Smooth muscle cell (in vitro differentiated cells): ENCODE measurements around the gene TBC1D20. TPM values are rescaled to one million over a fixed set of nuclear protein-coding genes. Genes with fewer than 3 reads are reported as not detected.
A peak's percentile ranks its signal among the peaks of the same experiment; 100 is the strongest.

ENCODE experiments used
- DNase-seq: peaks from one replicate; lab custom pipeline; 2025; ENCODE audit not compliant: unreplicated experiment; lab: John Stamatoyannopoulos, UW
- H2AFZ ChIP-seq: fragments of 200-600 bp; sonication (generic); 2 replicates; pipeline ENCODE4 v1.6.0; 2016; ENCODE audit warnings: antibody characterized with exemption, low read depth, mild to moderate bottlenecking
- H3F3A ChIP-seq: fragments of 200-600 bp; sonication (generic); 2 replicates; pipeline ENCODE4 v1.6.0; 2017; ENCODE audit warnings: antibody characterized with exemption, low read depth
- H3K27ac ChIP-seq: fragments of 200-600 bp; sonication (generic); 2 replicates; pipeline ENCODE4 v1.5.1; 2016; ENCODE audit warnings: low read depth, mild to moderate bottlenecking
- H3K27me3 ChIP-seq: fragments of 200-600 bp; sonication (generic); 2 replicates; pipeline ENCODE4 v1.6.1; 2016; ENCODE audit warnings: low read depth, mild to moderate bottlenecking
- H3K36me3 ChIP-seq: fragments of 200-600 bp; sonication (generic); 2 replicates; pipeline ENCODE4 v1.5.1; 2016; ENCODE audit warnings: low read depth
- H3K4me1 ChIP-seq: fragments of 200-600 bp; sonication (generic); 2 replicates; pipeline ENCODE4 v1.5.1; 2016; ENCODE audit warnings: low read depth
- H3K4me2 ChIP-seq: fragments of 200-600 bp; sonication (generic); 2 replicates; pipeline ENCODE4 v1.6.0; 2016; ENCODE audit warnings: mild to moderate bottlenecking
- H3K4me3 ChIP-seq: fragments of 200-600 bp; sonication (generic); 2 replicates; pipeline ENCODE4 v1.5.1; 2016; ENCODE audit warnings: mild to moderate bottlenecking
- H3K79me2 ChIP-seq: fragments of 200-600 bp; sonication (generic); 2 replicates; pipeline ENCODE4 v1.6.0; 2016; ENCODE audit warnings: low read depth, mild to moderate bottlenecking
- H3K9ac ChIP-seq: fragments of 200-600 bp; sonication (generic); 2 replicates; pipeline ENCODE4 v1.6.0; 2016; ENCODE audit warnings: low read depth
- H3K9me3 ChIP-seq: fragments of 200-600 bp; sonication (generic); replicated peaks from 2 replicates; pipeline ENCODE4 v1.5.1; 2016; ENCODE audit warnings: low read depth
- H4K20me1 ChIP-seq: fragments of 200-600 bp; sonication (generic); 2 replicates; pipeline ENCODE4 v1.6.0; 2016; ENCODE audit warnings: low read depth
- WGBS: methylation state at CpG from one replicate; pipeline ENCODE4 v1.1.7; 2016; ENCODE audit warnings: low lambda C conversion rate; 5-methylcytosine and 5-hydroxymethylcytosine counted together
- polyA plus RNA-seq: library from polyadenylated mRNA; unstranded; fragments of >200 nt; fragmentation: Nextera tagmentation; extraction: Ambion mirVana; gene quantifications from 2 replicates; pipeline ENCODE4 v1.2.1, GENCODE V29; 2016
- total RNA-seq: library from RNA; depleted of rRNA; stranded (reverse); fragments of >200 nt; gene quantifications from 2 replicates; pipeline ENCODE4 v1.2.3, GENCODE V29; 2014
- TF ChIP-seq, protein P1 (sequence below): fragments of 200-600 bp; sonication (generic); IDR thresholded peaks from 2 replicates; pipeline ENCODE4 v1.5.1; 2017; ENCODE audit warnings: borderline replicate concordance, mild to moderate bottlenecking, antibody characterized with exemption; ENCODE audit not compliant: insufficient read depth, poor library complexity, severe bottlenecking

The TBC1D20 gene
- total and polyA plus RNA-seq, 2 experiments from 2014 or later, result 41.6 to 41.9 TPM

DNA sequence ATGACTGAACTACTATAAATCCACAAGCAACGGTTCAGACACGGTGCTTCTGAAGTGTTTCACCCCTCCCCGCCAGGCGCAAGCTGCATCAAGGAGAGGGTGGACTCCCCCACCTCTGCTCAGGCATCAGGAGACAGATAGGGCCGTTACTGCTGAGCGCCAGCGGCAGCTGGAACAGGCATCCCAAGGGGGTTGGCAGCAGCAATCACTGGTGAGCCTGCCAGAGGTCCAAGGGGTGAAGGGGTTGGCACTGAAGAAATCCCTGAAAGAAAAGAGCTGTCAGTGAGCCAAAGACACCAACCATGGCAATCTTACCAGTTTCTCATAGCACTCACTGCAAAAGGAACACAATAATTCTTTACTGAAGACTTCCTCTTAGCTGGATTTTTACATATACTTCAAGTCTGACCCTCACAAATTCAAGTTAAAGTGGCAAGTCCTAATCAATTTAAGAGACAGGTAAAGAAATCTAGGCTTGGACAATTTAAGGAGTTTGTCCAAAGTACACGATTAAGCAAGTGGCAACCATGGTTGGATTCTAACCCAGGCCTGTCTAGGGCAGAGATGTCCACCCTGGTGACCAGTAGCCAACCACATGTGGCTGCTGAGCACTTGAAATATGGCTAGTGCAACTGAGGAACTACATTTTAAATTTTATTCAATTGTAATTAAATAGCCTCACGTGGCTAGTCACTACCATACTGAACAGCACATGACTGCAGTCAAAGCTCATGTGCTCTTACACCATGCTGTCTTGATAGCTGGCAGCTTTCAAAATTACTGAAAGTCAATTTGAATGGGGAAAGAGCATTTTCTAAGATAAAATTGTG, 21.7 kb upstream of the TBC1D20 start:
- H3K36me3 ChIP-seq, result peaks cover 46% of the 10 kb centered on the region
- TF ChIP-seq, protein P1, sequence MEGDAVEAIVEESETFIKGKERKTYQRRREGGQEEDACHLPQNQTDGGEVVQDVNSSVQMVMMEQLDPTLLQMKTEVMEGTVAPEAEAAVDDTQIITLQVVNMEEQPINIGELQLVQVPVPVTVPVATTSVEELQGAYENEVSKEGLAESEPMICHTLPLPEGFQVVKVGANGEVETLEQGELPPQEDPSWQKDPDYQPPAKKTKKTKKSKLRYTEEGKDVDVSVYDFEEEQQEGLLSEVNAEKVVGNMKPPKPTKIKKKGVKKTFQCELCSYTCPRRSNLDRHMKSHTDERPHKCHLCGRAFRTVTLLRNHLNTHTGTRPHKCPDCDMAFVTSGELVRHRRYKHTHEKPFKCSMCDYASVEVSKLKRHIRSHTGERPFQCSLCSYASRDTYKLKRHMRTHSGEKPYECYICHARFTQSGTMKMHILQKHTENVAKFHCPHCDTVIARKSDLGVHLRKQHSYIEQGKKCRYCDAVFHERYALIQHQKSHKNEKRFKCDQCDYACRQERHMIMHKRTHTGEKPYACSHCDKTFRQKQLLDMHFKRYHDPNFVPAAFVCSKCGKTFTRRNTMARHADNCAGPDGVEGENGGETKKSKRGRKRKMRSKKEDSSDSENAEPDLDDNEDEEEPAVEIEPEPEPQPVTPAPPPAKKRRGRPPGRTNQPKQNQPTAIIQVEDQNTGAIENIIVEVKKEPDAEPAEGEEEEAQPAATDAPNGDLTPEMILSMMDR, result no peak
- 96% methylated on average over 9 of the region's 9 CpGs for WGBS

DNA sequence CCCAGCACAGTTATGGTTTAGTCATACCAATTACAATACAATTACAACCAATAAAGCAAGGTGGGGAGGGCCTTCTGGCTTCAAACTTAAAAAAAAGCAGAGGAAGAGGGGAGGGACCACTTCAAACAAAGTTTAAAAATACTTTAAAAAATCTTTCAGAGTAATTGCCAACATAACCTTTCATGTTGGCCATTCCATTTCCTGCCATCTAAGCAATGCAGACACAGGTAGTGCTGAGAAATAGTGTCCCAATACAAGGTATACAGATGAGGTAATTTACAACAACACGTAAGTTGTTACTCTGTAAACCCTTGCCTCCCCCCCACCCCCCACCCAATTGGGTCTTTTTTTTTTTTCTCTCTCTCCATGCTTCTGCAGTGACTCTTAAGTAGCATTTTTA, 18.8 kb upstream of the TBC1D20 start:
- H3K4me1 ChIP-seq, result no peaks in the 10 kb centered on the region
- H3K9ac ChIP-seq, result no peak overlapping the region
- H3F3A ChIP-seq, result peaks cover 9% of the 10 kb centered on the region
- no peak overlapping the region for H2AFZ ChIP-seq
- no peak overlapping the region for H3K4me2 ChIP-seq
- peak overlapping the region; percentile 2 for H3K27ac ChIP-seq
- no peaks in the 10 kb centered on the region for H3K9me3 ChIP-seq
- WGBS, result 92% methylated on average over 1 of the region's 1 CpG
- DNase-seq, result no peak
- peaks cover 23% of the 10 kb centered on the region for H4K20me1 ChIP-seq
- no peaks in the 10 kb centered on the region for H3K79me2 ChIP-seq
- no peak overlapping the region for H3K4me3 ChIP-seq
- no peaks in the 10 kb centered on the region for H3K27me3 ChIP-seq
- TF ChIP-seq, protein P1, result no peak
- peaks cover 27% of the 10 kb centered on the region for H3K36me3 ChIP-seq

More for the DNA sequence above, 21.7 kb upstream of the TBC1D20 start:
- Histone ChIP-seq H4K20me1 (peaks cover 15% of the 10 kb centered on the region), H3K4me2 (no peak overlapping the region), H3K4me1 (no peaks in the 10 kb centered on the region), H3K4me3 (no peak overlapping the region), H3K9me3 (no peaks in the 10 kb centered on the region), H3K9ac (no peak overlapping the region), H2AFZ (no peak overlapping the region), H3K79me2 (no peaks in the 10 kb centered on the region), H3K27me3 (no peaks in the 10 kb centered on the region), H3F3A (peaks cover 12% of the 10 kb centered on the region), H3K27ac (no peak overlapping the region)
- no peak for DNase-seq

DNA sequence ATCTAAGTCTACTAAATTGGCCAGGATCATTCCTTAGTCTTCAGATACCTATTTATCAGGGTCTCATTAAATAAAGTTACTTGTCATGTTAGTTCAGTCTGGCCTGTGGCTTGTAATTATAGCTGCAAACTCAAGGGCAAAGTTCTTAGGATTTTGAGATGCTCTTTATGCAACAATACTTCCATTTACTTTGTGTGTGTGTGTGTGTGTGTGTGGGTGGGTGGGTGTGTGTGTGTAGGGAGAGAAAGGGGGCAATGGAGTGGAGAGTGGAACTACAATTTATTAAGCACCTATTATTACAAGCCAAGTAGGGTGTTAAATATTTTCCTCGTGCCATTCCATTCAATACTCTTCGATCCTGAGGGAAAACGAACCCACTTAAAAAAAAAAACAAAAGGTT, 17.7 kb upstream of the TBC1D20 start:
- no peaks in the 10 kb centered on the region for H3K9me3 ChIP-seq
- H3K4me2 ChIP-seq, result no peak overlapping the region
- no peaks in the 10 kb centered on the region for H3K27me3 ChIP-seq
- no peak overlapping the region for H2AFZ ChIP-seq
- peaks cover 21% of the 10 kb centered on the region for H4K20me1 ChIP-seq
- no peak overlapping the region for H3K4me3 ChIP-seq
- WGBS, result 97% methylated on average over 3 of the region's 3 CpGs
- DNase-seq, result no peak
- no peak overlapping the region for H3K27ac ChIP-seq
- H3K79me2 ChIP-seq, result no peaks in the 10 kb centered on the region
- H3F3A ChIP-seq, result peaks cover 9% of the 10 kb centered on the region
- H3K4me1 ChIP-seq, result no peaks in the 10 kb centered on the region
- H3K36me3 ChIP-seq, result peaks cover 23% of the 10 kb centered on the region
- H3K9ac ChIP-seq, result no peak overlapping the region
- TF ChIP-seq, protein P1, result no peak

DNA sequence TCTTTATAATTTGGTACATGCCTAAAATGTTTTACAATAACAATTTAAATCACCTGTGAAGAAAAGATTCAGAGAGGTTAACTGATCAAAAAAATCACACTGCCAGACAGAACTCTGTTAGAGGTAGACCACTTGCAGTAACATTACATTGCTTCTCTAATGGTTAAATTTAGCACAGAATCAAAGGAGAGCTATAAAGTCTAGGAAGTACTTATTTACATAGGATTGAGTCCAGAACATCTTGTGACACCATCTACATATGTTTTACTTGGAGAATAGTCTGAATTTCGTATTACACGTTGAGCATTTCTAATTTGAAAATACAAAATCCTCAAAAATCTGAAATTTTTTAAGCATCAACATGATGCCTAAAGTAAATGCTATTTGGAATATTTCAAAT, 17.2 kb upstream of the TBC1D20 start:
- Histone ChIP-seq H3F3A (peaks cover 9% of the 10 kb centered on the region), H3K9ac (no peak overlapping the region), H3K36me3 (peaks cover 21% of the 10 kb centered on the region), H3K27ac (no peak overlapping the region), H3K9me3 (no peaks in the 10 kb centered on the region), H4K20me1 (peaks cover 18% of the 10 kb centered on the region), H3K27me3 (no peaks in the 10 kb centered on the region), H2AFZ (no peak overlapping the region), H3K4me2 (no peak overlapping the region), H3K79me2 (no peaks in the 10 kb centered on the region), H3K4me1 (no peaks in the 10 kb centered on the region), H3K4me3 (no peak overlapping the region)
- WGBS, result 97% methylated on average over 2 of the region's 2 CpGs
- TF ChIP-seq, protein P1, result no peak
- DNase-seq, result no peak
